ENCODE measurements around the gene SGK1.

GRCh38 chr6:134315189-134315588 is 2.7 kb downstream of the SGK1 start:
- TF ChIP-seq CTCF (IDR thresholded peaks at IDR 0.05) (no peak), EZH2 (IDR thresholded peaks at IDR 0.05; ENCODE audit: borderline replicate concordance, insufficient read depth, low read depth, low read length, poor library complexity, severe bottlenecking) (no peak)
